GM06990 (cell line): Measurements from ENCODE around the gene ZFR2.

ENCODE experiments used
- DNase-seq: peaks from one replicate; pipeline ENCODE4 v3.0.0-alpha.2; 2011; ENCODE audit not compliant: insufficient read length; ENCODE audit errors: extremely low read depth
- H3K27me3 ChIP-seq: replicated peaks from 2 replicates; pipeline ENCODE4 v1.6.0; 2011; ENCODE audit warnings: low read length; ENCODE audit not compliant: control insufficient read depth, insufficient read depth
- H3K36me3 ChIP-seq: 2 replicates; pipeline ENCODE4 v1.5.1; 2011; ENCODE audit warnings: low read length; ENCODE audit not compliant: control insufficient read depth, insufficient read depth
- H3K4me3 ChIP-seq: replicated peaks from 2 replicates; pipeline ENCODE4 v1.5.1; 2011; ENCODE audit warnings: low read depth, mild to moderate bottlenecking, control low read depth, low read length
- TF ChIP-seq, protein P1 (sequence below): IDR thresholded peaks from 2 replicates; pipeline ENCODE4 v1.5.1; 2011; ENCODE audit warnings: low read length, control low read depth, mild to moderate bottlenecking, inconsistent platforms; ENCODE audit not compliant: insufficient read depth, poor library complexity, severe bottlenecking

The ZFR2 gene

GRCh38 chr19:3809881-3810707 is 58.7 kb downstream of the ZFR2 start:
- no peaks in the 10 kb centered on the region for H3K36me3 ChIP-seq
- TF ChIP-seq, protein P1, sequence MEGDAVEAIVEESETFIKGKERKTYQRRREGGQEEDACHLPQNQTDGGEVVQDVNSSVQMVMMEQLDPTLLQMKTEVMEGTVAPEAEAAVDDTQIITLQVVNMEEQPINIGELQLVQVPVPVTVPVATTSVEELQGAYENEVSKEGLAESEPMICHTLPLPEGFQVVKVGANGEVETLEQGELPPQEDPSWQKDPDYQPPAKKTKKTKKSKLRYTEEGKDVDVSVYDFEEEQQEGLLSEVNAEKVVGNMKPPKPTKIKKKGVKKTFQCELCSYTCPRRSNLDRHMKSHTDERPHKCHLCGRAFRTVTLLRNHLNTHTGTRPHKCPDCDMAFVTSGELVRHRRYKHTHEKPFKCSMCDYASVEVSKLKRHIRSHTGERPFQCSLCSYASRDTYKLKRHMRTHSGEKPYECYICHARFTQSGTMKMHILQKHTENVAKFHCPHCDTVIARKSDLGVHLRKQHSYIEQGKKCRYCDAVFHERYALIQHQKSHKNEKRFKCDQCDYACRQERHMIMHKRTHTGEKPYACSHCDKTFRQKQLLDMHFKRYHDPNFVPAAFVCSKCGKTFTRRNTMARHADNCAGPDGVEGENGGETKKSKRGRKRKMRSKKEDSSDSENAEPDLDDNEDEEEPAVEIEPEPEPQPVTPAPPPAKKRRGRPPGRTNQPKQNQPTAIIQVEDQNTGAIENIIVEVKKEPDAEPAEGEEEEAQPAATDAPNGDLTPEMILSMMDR, result no peak

DNA sequence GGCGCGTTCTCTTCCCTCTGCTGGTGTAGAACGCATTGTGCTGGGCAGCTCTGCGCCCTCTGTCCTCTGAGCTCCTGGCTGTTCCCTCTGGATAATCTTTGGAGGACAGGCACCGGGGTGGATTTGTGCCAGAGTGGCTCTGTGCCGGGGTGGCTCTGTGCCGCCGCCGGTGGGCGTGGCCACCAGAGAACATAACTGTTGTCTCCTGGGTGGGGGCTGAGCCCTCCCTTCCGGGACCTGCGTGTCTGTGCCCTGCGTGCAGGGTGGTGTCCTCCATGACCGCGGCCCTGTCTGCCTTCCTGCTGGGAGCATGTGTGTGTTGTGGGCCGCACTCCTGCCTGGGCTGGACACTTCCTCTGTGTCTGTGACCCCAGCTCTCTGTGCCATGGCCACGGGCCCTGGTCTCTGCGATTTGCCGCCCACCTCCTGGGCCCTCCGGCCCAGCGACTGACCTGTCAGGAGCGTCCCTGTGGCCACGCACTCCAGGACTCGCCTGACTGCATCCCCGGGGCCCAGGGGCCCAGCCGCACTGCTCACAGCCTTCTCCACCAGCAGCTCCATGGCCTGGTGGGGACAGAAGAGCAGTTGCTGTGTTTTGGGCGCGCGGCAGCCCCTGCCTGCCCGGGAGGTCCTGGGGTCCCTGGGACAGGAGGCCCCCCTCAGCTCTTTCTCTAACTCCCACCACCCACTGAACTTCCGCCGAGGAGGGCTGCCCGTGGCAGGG is 60.3 kb downstream of the ZFR2 start:
- TF ChIP-seq, protein P1, result no peak
- Histone ChIP-seq H3K36me3 (no peaks in the 10 kb centered on the region), H3K27me3 (no peaks in the 10 kb centered on the region), H3K4me3 (no peak overlapping the region)
- no peak for DNase-seq

More at GRCh38 chr19:3809881-3810707, 58.7 kb downstream of the ZFR2 start:
- Histone ChIP-seq H3K27me3 (no peaks in the 10 kb centered on the region), H3K4me3 (peak overlapping the region; percentile 7; the same call in 1 of the 2 replicates)
- peak; percentile 73 for DNase-seq

DNA sequence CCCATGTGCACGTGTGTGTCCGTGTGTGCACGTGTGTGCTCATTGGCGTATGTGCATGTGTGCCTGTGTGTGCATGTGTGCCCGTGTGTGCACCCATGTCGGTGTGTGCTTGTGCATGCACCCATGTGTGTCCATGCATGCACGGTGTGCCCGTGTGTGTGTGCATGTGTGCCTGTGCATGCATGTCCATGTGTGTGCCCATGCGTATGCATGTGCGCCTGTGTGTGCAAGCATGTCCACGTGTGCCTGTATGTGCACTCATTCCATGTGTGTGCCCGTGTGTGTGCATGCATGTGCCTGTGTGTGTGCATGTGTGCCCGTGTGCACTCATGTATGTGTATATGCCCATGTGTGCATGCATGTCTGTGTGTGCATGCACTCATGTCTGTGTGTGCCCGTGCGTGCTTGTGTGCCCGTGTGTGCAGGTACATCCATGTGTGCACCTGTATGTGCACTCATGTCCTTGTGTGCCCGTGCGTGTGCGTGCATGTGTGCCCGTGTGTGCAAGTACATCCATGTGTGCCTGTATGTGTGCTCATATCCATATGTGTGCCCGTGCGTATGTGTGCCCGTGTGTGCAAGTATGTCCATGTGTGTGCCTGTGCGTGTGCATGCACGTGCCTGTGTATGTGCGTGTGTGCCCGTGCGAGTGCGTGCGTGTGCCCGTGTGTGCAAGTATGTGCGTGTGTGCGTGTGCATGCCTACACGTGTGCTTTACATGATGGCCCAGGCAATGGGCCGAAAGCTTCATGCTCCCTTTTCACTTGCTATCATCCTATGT is 61.1 kb downstream of the ZFR2 start:
- H3K4me3 ChIP-seq, result no peak overlapping the region
- H3K36me3 ChIP-seq, result no peaks in the 10 kb centered on the region
- DNase-seq, result no peak
- TF ChIP-seq, protein P1, result no peak
- H3K27me3 ChIP-seq, result no peaks in the 10 kb centered on the region

- no peak for DNase-seq
- no peaks in the 10 kb centered on the region for H3K36me3 ChIP-seq
- no peaks in the 10 kb centered on the region for H3K27me3 ChIP-seq
- TF ChIP-seq, protein P1, result no peak
- no peak overlapping the region for H3K4me3 ChIP-seq
Measured at GRCh38 chr19:3807131-3807480, 61.7 kb downstream of the ZFR2 start.

DNA sequence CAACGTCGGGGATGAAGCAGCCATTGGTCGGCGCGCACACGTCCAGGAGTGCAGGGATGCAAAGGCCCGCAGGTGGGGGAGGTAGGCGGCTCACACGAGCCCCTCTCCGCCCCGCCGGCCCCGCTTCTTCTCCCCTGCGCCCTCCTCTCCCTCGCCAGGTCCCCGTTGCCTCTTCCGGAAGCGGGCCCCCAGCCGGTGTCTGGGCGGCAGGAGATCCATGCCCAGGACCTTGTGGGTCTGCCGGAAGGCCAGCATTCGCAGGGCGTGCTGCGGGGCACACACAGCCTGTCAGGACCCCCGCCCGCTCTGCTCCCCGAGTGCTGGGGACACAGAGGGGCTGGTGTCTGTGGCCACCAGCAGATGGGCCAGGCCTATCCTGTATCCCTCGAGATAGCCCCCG is 63.0 kb downstream of the ZFR2 start:
- TF ChIP-seq, protein P1, result no peak
- DNase-seq, result no peak
- Histone ChIP-seq H3K4me3 (no peak overlapping the region), H3K36me3 (no peaks in the 10 kb centered on the region), H3K27me3 (no peaks in the 10 kb centered on the region)
